WTC11 (cell line): ENCODE measurements around the gene CENPX. TPM values are rescaled to one million over a fixed set of nuclear protein-coding genes. Genes with fewer than 3 reads are reported as not detected.

Experiments used
- ATAC-seq: fragments of 200-7000 bp; cut with Tn5 transposase; 2 replicates; pipeline ENCODE4 v1.10.0; 2021; ENCODE audit warnings: mild to moderate bottlenecking, moderate library complexity
- CTCF ChIA-PET: fragments of 300-600 bp; sonication (Branson Sonifier 250); formaldehyde crosslinking; loops from one replicate; lab custom pipeline; 2021; ENCODE audit warnings: antibody characterized with exemption; lab: Charles Lee
- POLR2A ChIA-PET: fragments of 350-600 bp; sonication (Branson Sonifier 250); formaldehyde crosslinking; loops from one replicate; lab custom pipeline; 2021; ENCODE audit warnings: antibody characterized with exemption; lab: Charles Lee
- DNase-seq: peaks from one replicate; pipeline ENCODE4 v3.0.0; 2021; ENCODE audit warnings: low spot score
- H3K27ac Mint-ChIP-seq: 2 replicates; pipeline ENCODE4 v1.8.0; 2021; ENCODE audit warnings: mixed read lengths
- H3K27me3 Mint-ChIP-seq: 2 replicates; pipeline ENCODE4 v1.8.0; 2021; ENCODE audit warnings: low read depth, mild to moderate bottlenecking, moderate library complexity, mixed read lengths
- H3K36me3 Mint-ChIP-seq: 2 replicates; pipeline ENCODE4 v1.8.0; 2021; ENCODE audit warnings: mixed read lengths
- H3K4me1 Mint-ChIP-seq: 2 replicates; pipeline ENCODE4 v1.8.0; 2022; ENCODE audit warnings: mixed read lengths
- H3K4me3 Mint-ChIP-seq: 2 replicates; pipeline ENCODE4 v1.8.0; 2021; ENCODE audit warnings: mild to moderate bottlenecking, moderate library complexity, mixed read lengths
- H3K9me3 Mint-ChIP-seq: 2 replicates; pipeline ENCODE4 v1.8.0; 2021; ENCODE audit warnings: mixed read lengths
- CREB1 ChIP-seq: sonication (generic); formaldehyde crosslinking; IDR thresholded peaks from 2 replicates; pipeline ENCODE4 v1.8.0; 2023; ENCODE audit warnings: mild to moderate bottlenecking, missing genetic modification reagents
- ELF4 ChIP-seq: sonication (generic); formaldehyde crosslinking; IDR thresholded peaks from 2 replicates; pipeline ENCODE4 v1.8.1; 2022; ENCODE audit warnings: low read depth, mild to moderate bottlenecking, moderate library complexity, missing genetic modification reagents
- FOXK1 ChIP-seq: sonication (generic); formaldehyde crosslinking; IDR thresholded peaks from 2 replicates; pipeline ENCODE4 v1.8.0; 2022; ENCODE audit warnings: mild to moderate bottlenecking, moderate library complexity, missing genetic modification reagents
- FOXP1 ChIP-seq: sonication (generic); formaldehyde crosslinking; IDR thresholded peaks from 2 replicates; pipeline ENCODE4 v1.8.0; 2022; ENCODE audit warnings: missing genetic modification reagents, mild to moderate bottlenecking, moderate library complexity, borderline replicate concordance
- JUN ChIP-seq: sonication (generic); formaldehyde crosslinking; IDR thresholded peaks from 2 replicates; pipeline ENCODE4 v1.8.0; 2023; ENCODE audit warnings: mild to moderate bottlenecking, missing genetic modification reagents
- NR2C2 ChIP-seq: sonication (generic); formaldehyde crosslinking; IDR thresholded peaks from 2 replicates; pipeline ENCODE4 v1.8.0; 2022; ENCODE audit warnings: mild to moderate bottlenecking, missing genetic modification reagents
- TP53 ChIP-seq: sonication (generic); formaldehyde crosslinking; IDR thresholded peaks from 2 replicates; pipeline ENCODE4 v1.8.1; 2023; ENCODE audit warnings: mild to moderate bottlenecking, missing genetic modification reagents
- total RNA-seq: library from RNA; stranded (reverse); gene quantifications from 3 replicates; pipeline ENCODE4 v1.2.3, GENCODE V29; 2021
- TF ChIP-seq, protein P1 (sequence below): sonication (generic); formaldehyde crosslinking; IDR thresholded peaks from 2 replicates; pipeline ENCODE4 v1.8.0; 2022; ENCODE audit warnings: mild to moderate bottlenecking, missing genetic modification reagents
- TF ChIP-seq, protein P2 (sequence below): fragments of 250-450 bp; sonication (Bioruptor Pico); conservative IDR thresholded peaks from 2 replicates; pipeline ENCODE4 v1.9.0; 2021; ENCODE audit warnings: mild to moderate bottlenecking
- TF ChIP-seq, protein P3 (sequence below): sonication (generic); formaldehyde crosslinking; conservative IDR thresholded peaks from 2 replicates; pipeline ENCODE4 v1.8.1; 2023; ENCODE audit warnings: mild to moderate bottlenecking, low read depth, missing genetic modification reagents, moderate library complexity
- TF ChIP-seq, protein P4 (sequence below): sonication (generic); formaldehyde crosslinking; IDR thresholded peaks from 2 replicates; pipeline ENCODE4 v1.8.1; 2022; ENCODE audit warnings: mild to moderate bottlenecking, moderate library complexity, missing genetic modification reagents
- TF ChIP-seq, protein P5 (sequence below): sonication (generic); formaldehyde crosslinking; IDR thresholded peaks from 2 replicates; pipeline ENCODE4 v1.8.1; 2023; ENCODE audit warnings: mild to moderate bottlenecking, missing genetic modification reagents, moderate library complexity
- TF ChIP-seq, protein P6 (sequence below): sonication (generic); formaldehyde crosslinking; IDR thresholded peaks from 2 replicates; pipeline ENCODE4 v1.8.0; 2022; ENCODE audit warnings: mild to moderate bottlenecking, missing genetic modification reagents
- TF ChIP-seq, protein P7 (sequence below): sonication (generic); formaldehyde crosslinking; IDR thresholded peaks from 2 replicates; pipeline ENCODE4 v1.8.0; 2022; ENCODE audit warnings: missing genetic modification reagents
- TF ChIP-seq, protein P8 (sequence below): sonication (generic); formaldehyde crosslinking; IDR thresholded peaks from 2 replicates; pipeline ENCODE4 v1.8.0; 2023; ENCODE audit warnings: mild to moderate bottlenecking, missing genetic modification reagents

CENPX gene
- total RNA-seq, 1 experiment from 2014 or later, result 121 TPM

DNA sequence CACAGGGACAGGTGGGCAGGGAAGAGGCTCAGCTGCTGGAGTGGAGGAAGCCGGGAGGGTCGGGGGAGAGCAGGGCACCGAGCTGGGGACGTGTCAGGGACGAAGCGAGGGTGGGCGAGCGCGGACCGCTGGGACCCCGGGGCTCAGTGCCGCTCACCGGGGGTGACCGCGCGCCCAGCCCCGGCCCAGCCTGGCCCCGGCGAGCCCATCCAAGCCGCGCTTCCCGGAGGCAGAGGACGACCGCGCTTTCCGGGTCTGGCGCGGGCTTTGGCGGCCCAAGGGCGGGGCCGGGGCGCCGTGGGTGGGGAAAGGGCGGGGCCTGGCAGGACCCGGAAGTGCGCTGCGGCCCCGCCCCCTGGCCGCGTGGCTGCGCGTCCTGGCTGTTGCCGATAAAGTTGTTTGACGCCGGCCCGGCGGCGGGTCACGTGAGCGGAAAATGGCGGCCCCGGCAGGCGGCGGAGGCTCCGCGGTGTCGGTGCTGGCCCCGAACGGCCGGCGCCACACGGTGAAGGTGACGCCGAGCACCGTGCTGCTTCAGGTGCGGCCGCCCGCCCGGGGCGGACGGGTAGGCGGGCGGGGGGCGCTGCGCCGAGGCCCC lies 45.4 kb downstream of the CENPX start, which contains the start of gene ASPSCR1 (continued):
- TF ChIP-seq, protein P1, sequence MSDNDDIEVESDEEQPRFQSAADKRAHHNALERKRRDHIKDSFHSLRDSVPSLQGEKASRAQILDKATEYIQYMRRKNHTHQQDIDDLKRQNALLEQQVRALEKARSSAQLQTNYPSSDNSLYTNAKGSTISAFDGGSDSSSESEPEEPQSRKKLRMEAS (CRISPR knock-in tag), result peak; percentile 88
- TF ChIP-seq JUN (CRISPR knock-in tag), result no peak
- peak; percentile 54; the same call in 1 of the 2 replicates for TF ChIP-seq ELF4 (CRISPR knock-in tag)
- TF ChIP-seq, protein P2, sequence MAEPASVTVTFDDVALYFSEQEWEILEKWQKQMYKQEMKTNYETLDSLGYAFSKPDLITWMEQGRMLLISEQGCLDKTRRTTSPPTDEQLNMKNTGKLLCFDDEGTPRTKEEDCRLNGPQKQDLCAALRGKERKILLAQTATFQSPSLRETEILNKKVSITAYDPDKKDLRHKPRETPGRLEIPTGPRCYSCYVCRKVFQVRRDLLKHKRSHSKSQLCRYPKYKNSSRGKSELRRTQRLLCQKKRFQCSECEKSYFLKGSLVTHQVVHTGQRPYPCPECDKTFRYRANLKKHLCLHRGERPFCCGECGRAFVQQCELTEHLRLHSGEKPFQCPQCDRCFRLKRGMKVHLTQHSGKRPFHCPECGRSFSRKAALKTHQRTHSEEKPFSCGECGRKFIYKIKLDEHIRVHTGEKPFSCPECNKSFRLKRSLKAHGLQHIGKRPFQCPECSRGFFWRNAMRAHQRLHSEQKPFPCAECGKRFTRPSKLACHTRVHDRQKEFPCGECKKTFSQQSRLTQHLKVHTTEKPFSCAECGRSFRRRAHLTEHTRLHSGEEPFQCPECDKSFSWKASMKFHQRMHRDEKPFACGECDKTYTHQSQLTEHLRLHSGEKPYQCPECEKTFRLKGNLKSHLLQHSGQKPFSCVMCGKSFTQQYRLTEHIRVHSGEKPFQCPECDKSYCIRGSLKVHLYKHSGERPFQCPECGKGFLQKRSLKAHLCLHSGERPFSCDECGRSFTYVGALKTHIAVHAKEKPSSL (CRISPR knock-in tag), result no peak
- TF ChIP-seq, protein P3, sequence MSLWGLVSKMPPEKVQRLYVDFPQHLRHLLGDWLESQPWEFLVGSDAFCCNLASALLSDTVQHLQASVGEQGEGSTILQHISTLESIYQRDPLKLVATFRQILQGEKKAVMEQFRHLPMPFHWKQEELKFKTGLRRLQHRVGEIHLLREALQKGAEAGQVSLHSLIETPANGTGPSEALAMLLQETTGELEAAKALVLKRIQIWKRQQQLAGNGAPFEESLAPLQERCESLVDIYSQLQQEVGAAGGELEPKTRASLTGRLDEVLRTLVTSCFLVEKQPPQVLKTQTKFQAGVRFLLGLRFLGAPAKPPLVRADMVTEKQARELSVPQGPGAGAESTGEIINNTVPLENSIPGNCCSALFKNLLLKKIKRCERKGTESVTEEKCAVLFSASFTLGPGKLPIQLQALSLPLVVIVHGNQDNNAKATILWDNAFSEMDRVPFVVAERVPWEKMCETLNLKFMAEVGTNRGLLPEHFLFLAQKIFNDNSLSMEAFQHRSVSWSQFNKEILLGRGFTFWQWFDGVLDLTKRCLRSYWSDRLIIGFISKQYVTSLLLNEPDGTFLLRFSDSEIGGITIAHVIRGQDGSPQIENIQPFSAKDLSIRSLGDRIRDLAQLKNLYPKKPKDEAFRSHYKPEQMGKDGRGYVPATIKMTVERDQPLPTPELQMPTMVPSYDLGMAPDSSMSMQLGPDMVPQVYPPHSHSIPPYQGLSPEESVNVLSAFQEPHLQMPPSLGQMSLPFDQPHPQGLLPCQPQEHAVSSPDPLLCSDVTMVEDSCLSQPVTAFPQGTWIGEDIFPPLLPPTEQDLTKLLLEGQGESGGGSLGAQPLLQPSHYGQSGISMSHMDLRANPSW (CRISPR knock-in tag), result no peak
- TF ChIP-seq, protein P4, sequence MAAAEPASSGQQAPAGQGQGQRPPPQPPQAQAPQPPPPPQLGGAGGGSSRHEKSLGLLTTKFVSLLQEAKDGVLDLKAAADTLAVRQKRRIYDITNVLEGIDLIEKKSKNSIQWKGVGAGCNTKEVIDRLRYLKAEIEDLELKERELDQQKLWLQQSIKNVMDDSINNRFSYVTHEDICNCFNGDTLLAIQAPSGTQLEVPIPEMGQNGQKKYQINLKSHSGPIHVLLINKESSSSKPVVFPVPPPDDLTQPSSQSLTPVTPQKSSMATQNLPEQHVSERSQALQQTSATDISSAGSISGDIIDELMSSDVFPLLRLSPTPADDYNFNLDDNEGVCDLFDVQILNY (CRISPR knock-in tag), result peak; percentile 52; the same call in 1 of the 2 replicates
- no peak for TF ChIP-seq TP53 (CRISPR knock-in tag)
- TF ChIP-seq FOXK1 (CRISPR knock-in tag), result peak; percentile 94
- TF ChIP-seq CREB1 (CRISPR knock-in tag), result no peak
- TF ChIP-seq NR2C2 (CRISPR knock-in tag), result no peak
- TF ChIP-seq, protein P5, sequence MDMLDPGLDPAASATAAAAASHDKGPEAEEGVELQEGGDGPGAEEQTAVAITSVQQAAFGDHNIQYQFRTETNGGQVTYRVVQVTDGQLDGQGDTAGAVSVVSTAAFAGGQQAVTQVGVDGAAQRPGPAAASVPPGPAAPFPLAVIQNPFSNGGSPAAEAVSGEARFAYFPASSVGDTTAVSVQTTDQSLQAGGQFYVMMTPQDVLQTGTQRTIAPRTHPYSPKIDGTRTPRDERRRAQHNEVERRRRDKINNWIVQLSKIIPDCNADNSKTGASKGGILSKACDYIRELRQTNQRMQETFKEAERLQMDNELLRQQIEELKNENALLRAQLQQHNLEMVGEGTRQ (CRISPR knock-in tag), result peak; percentile 98

DNA sequence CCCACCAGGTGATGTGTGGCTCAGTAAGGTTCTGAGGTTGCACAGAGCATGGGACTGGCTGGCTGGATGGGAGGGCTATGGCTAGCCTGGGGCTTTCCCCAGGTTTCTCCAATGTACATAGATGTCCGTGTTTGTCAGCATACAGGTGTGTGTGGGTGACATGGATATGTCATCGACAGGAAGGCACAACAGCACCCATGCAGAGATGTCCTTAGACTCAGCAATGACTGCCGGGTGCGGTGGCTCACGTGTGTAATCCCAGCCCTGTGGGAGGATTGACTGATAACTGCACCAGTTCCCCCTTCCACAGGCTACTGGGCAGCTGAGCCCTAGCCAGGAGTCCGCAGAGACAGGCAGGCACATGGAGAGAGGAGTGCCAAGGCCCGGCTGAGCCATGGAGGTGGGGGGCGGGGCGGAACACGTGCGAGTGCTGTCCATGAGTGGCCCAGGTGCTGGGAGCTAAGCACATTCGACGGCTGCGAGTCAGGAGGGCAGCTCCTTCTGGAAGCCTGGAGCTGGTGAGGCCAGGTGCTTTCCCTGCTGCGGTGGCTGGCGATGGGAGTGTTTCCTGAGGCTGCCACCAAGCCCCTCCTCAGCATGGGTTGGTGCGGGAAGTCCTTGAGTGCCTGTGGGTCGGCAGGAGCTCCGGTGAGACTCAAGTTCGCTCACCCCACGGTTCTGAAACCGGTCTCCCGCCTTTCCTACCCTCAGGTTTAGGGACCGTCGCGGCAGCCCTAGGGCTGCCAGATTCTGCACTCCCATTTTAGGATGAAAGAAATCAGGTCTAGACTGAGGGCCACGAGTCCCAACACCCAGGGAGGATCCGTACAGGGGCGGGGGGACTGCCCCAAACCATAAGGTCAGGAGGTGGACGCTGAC lies 46.1 kb downstream of the CENPX start:
- DNase-seq (peak; percentile 63), ATAC-seq (peak; percentile 31)
- Mint-ChIP-seq H3K9me3 (peaks cover 19% of the 10 kb centered on the region), H3K4me1 (peaks cover 6% of the 10 kb centered on the region; the same call in 1 of the 2 replicates), H3K27ac (no peak overlapping the region), H3K36me3 (peaks cover 12% of the 10 kb centered on the region), H3K4me3 (peak overlapping the region; percentile 88), H3K27me3 (peaks cover 48% of the 10 kb centered on the region)
- ChIA-PET CTCF (interaction anchor here (0.6 to 1.6 kb wide), 7 partner anchors 14 to 61 kb away, joined by 3 to 8 read pairs (median 4); partner anchors contain the start of genes DCXR, MAFG and NOTUM), POLR2A (interaction anchor here (1.2 to 1.4 kb wide), 3 partner anchors 8 to 61 kb away, joined by 4 to 7 read pairs (median 4); partner anchors contain the start of gene DCXR)
- TF ChIP-seq FOXP1 (peak; percentile 15; the same call in 1 of the 2 replicates), FOXK1 (CRISPR knock-in tag) (0 out of 2 replicates have a peak, but pooled peaks have one; percentile 29)
- TF ChIP-seq, protein P6, sequence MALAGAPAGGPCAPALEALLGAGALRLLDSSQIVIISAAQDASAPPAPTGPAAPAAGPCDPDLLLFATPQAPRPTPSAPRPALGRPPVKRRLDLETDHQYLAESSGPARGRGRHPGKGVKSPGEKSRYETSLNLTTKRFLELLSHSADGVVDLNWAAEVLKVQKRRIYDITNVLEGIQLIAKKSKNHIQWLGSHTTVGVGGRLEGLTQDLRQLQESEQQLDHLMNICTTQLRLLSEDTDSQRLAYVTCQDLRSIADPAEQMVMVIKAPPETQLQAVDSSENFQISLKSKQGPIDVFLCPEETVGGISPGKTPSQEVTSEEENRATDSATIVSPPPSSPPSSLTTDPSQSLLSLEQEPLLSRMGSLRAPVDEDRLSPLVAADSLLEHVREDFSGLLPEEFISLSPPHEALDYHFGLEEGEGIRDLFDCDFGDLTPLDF, result 0 out of 2 replicates have a peak, but pooled peaks have one; percentile 56
- TF ChIP-seq, protein P7, sequence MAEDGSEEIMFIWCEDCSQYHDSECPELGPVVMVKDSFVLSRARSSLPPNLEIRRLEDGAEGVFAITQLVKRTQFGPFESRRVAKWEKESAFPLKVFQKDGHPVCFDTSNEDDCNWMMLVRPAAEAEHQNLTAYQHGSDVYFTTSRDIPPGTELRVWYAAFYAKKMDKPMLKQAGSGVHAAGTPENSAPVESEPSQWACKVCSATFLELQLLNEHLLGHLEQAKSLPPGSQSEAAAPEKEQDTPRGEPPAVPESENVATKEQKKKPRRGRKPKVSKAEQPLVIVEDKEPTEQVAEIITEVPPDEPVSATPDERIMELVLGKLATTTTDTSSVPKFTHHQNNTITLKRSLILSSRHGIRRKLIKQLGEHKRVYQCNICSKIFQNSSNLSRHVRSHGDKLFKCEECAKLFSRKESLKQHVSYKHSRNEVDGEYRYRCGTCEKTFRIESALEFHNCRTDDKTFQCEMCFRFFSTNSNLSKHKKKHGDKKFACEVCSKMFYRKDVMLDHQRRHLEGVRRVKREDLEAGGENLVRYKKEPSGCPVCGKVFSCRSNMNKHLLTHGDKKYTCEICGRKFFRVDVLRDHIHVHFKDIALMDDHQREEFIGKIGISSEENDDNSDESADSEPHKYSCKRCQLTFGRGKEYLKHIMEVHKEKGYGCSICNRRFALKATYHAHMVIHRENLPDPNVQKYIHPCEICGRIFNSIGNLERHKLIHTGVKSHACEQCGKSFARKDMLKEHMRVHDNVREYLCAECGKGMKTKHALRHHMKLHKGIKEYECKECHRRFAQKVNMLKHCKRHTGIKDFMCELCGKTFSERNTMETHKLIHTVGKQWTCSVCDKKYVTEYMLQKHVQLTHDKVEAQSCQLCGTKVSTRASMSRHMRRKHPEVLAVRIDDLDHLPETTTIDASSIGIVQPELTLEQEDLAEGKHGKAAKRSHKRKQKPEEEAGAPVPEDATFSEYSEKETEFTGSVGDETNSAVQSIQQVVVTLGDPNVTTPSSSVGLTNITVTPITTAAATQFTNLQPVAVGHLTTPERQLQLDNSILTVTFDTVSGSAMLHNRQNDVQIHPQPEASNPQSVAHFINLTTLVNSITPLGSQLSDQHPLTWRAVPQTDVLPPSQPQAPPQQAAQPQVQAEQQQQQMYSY, result peak; percentile 51; the same call in 1 of the 2 replicates
- TF ChIP-seq, protein P8, sequence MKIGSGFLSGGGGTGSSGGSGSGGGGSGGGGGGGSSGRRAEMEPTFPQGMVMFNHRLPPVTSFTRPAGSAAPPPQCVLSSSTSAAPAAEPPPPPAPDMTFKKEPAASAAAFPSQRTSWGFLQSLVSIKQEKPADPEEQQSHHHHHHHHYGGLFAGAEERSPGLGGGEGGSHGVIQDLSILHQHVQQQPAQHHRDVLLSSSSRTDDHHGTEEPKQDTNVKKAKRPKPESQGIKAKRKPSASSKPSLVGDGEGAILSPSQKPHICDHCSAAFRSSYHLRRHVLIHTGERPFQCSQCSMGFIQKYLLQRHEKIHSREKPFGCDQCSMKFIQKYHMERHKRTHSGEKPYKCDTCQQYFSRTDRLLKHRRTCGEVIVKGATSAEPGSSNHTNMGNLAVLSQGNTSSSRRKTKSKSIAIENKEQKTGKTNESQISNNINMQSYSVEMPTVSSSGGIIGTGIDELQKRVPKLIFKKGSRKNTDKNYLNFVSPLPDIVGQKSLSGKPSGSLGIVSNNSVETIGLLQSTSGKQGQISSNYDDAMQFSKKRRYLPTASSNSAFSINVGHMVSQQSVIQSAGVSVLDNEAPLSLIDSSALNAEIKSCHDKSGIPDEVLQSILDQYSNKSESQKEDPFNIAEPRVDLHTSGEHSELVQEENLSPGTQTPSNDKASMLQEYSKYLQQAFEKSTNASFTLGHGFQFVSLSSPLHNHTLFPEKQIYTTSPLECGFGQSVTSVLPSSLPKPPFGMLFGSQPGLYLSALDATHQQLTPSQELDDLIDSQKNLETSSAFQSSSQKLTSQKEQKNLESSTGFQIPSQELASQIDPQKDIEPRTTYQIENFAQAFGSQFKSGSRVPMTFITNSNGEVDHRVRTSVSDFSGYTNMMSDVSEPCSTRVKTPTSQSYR (CRISPR knock-in tag), result 0 out of 2 replicates have a peak, but pooled peaks have one; percentile 71
